ENCODE measurements around the gene SLC47A2. TPM values are rescaled to one million over a fixed set of nuclear protein-coding genes. Genes with fewer than 3 reads are reported as not detected.

SLC47A2 gene
- total RNA-seq, 1 donor from 2014 or later: not detected

GRCh38 chr17:19717411-19717908 is 1.1 kb upstream of the SLC47A2 start:
- Mint-ChIP-seq H3K9me3 (no peaks in the 10 kb centered on the region), H3K4me3 (no peak overlapping the region), H3K36me3 (no peaks in the 10 kb centered on the region), H3K27me3 (ENCODE audit: low read depth) (no peaks in the 10 kb centered on the region), H3K4me1 (peaks cover 5% of the 10 kb centered on the region), H3K27ac (no peak overlapping the region)
- TF ChIP-seq CTCF (IDR thresholded peaks at IDR 0.05; ENCODE audit: unreplicated experiment): no peak
- DNase-seq (ENCODE audit: low spot score in 2 of 2, unreplicated experiment in 2 of 2): no peak

DNA sequence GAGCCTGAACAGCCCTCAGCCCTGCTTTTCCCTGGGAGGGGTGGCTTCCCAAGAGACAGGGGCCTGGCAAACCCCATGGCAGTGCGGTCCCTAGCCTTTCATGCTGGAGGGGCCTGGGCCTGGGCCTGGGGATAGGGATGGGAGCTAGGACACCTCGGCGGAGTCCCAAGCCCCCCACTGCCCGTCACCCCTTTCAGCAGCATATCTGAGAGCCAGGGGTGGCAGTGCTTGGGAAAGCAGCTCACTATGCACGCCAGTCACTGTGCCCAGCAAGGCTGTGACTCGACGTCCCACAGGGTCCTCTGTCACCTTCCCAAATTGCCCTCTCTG is 612 bp upstream of the SLC47A2 start:
- Mint-ChIP-seq H3K27me3 (ENCODE audit: low read depth) (no peaks in the 10 kb centered on the region), H3K27ac (no peak overlapping the region), H3K4me3 (no peak overlapping the region), H3K36me3 (no peaks in the 10 kb centered on the region), H3K4me1 (peaks cover 5% of the 10 kb centered on the region), H3K9me3 (no peaks in the 10 kb centered on the region)
- DNase-seq (ENCODE audit: low spot score in 2 of 2, unreplicated experiment in 2 of 2): no peak
- no peak for TF ChIP-seq CTCF (IDR thresholded peaks at IDR 0.05; ENCODE audit: unreplicated experiment)

DNA sequence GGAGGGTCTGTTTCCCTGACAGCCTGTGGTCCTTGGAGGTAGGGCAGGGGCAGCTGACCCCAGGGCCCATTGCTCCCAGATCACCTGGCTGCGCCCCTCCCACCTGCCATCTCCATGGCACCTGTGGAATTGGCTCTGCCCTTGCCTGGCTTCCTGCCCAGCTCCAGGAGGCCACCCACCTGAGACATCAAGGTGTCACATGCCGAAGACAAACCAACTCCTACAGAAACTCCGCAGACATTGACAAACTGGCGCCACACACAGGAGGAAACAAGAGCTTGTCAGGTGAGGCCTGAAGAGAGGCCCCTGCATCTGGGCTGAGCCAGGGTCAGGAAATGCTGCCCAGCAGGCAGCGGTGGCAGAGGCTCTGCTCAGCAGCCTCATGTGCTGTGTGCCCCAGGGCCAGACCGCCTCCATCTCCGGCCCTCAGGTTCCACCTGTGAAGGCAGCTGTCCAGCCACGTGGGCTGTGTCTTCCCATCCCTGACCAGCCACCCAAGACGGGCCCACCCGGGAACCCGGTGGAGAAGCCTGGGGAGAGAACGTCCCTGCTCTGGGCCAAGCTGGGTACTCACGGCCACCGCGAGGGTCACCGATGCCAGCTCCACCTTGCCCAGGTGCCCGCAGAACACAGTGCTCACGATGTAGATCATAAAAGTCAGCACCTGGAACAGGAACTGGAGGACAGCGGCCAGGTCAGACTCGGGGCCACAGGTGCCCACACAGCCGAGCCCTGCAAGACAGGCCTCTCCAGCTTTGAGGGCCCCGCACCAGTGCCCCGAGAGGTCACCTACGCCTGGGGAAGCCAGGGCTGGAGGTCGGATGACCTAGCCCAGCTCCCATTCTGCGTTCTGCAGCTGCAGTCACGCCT is 1.6 kb downstream of the SLC47A2 start:
- no peak for TF ChIP-seq CTCF (IDR thresholded peaks at IDR 0.05; ENCODE audit: unreplicated experiment)
- H3K9me3 Mint-ChIP-seq: no peaks in the 10 kb centered on the region
- H3K36me3 Mint-ChIP-seq: no peaks in the 10 kb centered on the region
- no peak overlapping the region for H3K4me3 Mint-ChIP-seq
- H3K4me1 Mint-ChIP-seq: no peaks in the 10 kb centered on the region
- no peak overlapping the region for H3K27ac Mint-ChIP-seq
- no peaks in the 10 kb centered on the region for H3K27me3 Mint-ChIP-seq (ENCODE audit: low read depth)
- no peak for DNase-seq (ENCODE audit: low spot score in 2 of 2, unreplicated experiment in 2 of 2)

- no peak overlapping the region for H3K4me3 Mint-ChIP-seq
- no peaks in the 10 kb centered on the region for H3K27me3 Mint-ChIP-seq (ENCODE audit: low read depth)
- TF ChIP-seq CTCF (IDR thresholded peaks at IDR 0.05; ENCODE audit: unreplicated experiment): no peak
- H3K36me3 Mint-ChIP-seq: no peaks in the 10 kb centered on the region
- H3K9me3 Mint-ChIP-seq: no peaks in the 10 kb centered on the region
- H3K27ac Mint-ChIP-seq: no peak overlapping the region
- no peaks in the 10 kb centered on the region for H3K4me1 Mint-ChIP-seq
- DNase-seq (ENCODE audit: low spot score in 2 of 2, unreplicated experiment in 2 of 2): no peak
Measured at GRCh38 chr17:19713901-19714361, 2.5 kb downstream of the SLC47A2 start.

- no peak for TF ChIP-seq CTCF (IDR thresholded peaks at IDR 0.05; ENCODE audit: unreplicated experiment)
- no peaks in the 10 kb centered on the region for H3K36me3 Mint-ChIP-seq
- DNase-seq (ENCODE audit: low spot score in 2 of 2, unreplicated experiment in 2 of 2): no peak
- H3K27ac Mint-ChIP-seq: no peak overlapping the region
- H3K9me3 Mint-ChIP-seq: no peaks in the 10 kb centered on the region
- H3K4me3 Mint-ChIP-seq: no peak overlapping the region
- H3K27me3 Mint-ChIP-seq (ENCODE audit: low read depth): no peaks in the 10 kb centered on the region
- H3K4me1 Mint-ChIP-seq: no peaks in the 10 kb centered on the region
Measured at GRCh38 chr17:19713462-19713861, 2.9 kb downstream of the SLC47A2 start.
